Mammary epithelial cell (primary cell): ENCODE data around the gene HIVEP1.

Experiments used
- CTCF ChIP-seq, 2 donors: IDR thresholded peaks in 1 of 2; conservative IDR thresholded peaks in 1 of 2; 2 replicates each; pipeline ENCODE4 v1.5.1; 2011 to 2012; ENCODE audit warnings: inconsistent platforms in 2 of 2, low read length in 2 of 2, mild to moderate bottlenecking in 2 of 2, control low read depth in 1 of 2, low read depth in 1 of 2; ENCODE audit not compliant: insufficient read depth in 1 of 2; ENCODE audit errors: extremely low read depth in 1 of 2
- EZH2 ChIP-seq: IDR thresholded peaks from 2 replicates; pipeline ENCODE4 v1.6.1; 2012; ENCODE audit warnings: low read length, inconsistent platforms, borderline replicate concordance

GRCh38 chr6:12022481-12022880 lies 10.4 kb downstream of the HIVEP1 start:
- TF ChIP-seq CTCF (conservative IDR thresholded peaks at IDR 0.05 in 1 of 2, IDR thresholded peaks at IDR 0.05 in 1 of 2; ENCODE audit: extremely low read depth in 1 of 2, insufficient read depth in 1 of 2, low read depth in 1 of 2, low read length in 2 of 2) (no peak), EZH2 (no peak)
